D721Med (cell line): ENCODE data around the gene NGF.
A peak's percentile ranks its signal among the peaks of the same experiment; 100 is the strongest.
"Not testable (repeated sequence)": the region's sequence is repeated elsewhere in the genome, so short reads cannot be mapped to it uniquely, and the experiment has no call there.

ENCODE experiments used
- DNase-seq: peaks from one replicate; pipeline ENCODE4 v3.0.0; 2011; ENCODE audit warnings: low spot score; ENCODE audit not compliant: insufficient read length
- FAIRE-seq: peaks from 2 replicates; lab custom pipeline; 2011; peaks lifted over from hg19 to GRCh38; lab: Jason Lieb, UNC
- TF ChIP-seq, protein P1 (sequence below): IDR thresholded peaks from 2 replicates; pipeline ENCODE4 v1.5.1; 2012; ENCODE audit warnings: mild to moderate bottlenecking, control low read depth; ENCODE audit not compliant: insufficient read depth; ENCODE audit errors: missing control alignments

The NGF gene

DNA sequence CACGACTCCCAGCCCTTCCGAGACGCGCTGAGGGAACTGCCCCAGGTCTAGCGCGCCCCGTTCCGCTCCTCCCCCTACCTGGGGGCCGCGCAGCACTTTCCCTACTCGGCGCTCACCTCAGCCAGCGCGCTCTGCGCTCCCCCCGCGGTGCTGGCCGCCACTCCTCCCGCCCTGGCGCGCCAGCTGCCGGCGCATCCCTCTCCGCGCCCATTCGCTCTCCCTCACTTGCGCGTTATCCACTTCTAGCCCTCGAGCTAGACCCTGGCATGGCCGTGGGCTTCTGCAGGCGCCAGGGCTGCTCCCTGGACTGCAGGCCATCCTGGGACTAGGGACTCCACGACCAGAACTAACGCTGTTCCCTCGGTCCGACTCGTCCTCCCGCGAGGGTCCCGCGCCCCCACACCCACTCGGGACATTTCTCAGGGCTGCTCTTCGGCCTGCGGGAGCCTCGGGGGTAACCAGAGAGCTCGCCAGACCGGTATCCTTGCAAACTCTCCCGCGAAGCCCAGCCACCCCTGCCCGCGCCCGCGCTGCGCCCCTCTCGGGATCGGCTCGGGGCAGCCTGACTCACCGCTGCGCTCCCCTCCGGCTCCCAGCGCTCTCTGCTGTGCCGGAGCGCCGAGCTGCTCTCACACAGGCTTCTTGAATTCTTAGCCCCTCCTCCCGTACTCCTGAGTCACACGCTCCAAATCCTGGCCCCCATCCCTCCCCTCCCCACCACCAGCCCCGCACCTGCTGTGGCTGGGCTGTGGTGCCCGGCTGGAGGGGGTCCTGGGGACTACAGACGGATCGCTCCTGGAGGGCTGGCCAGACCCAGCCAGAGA is at the start of gene NGF:
Gene NGF, minus strand, starts transcription at position 617 of the 824 bp plus-strand sequence. CDS start 51,454 bp downstream, outside the sequence.
- FAIRE-seq (no peak), DNase-seq (peak; percentile 60)
- TF ChIP-seq, protein P1, sequence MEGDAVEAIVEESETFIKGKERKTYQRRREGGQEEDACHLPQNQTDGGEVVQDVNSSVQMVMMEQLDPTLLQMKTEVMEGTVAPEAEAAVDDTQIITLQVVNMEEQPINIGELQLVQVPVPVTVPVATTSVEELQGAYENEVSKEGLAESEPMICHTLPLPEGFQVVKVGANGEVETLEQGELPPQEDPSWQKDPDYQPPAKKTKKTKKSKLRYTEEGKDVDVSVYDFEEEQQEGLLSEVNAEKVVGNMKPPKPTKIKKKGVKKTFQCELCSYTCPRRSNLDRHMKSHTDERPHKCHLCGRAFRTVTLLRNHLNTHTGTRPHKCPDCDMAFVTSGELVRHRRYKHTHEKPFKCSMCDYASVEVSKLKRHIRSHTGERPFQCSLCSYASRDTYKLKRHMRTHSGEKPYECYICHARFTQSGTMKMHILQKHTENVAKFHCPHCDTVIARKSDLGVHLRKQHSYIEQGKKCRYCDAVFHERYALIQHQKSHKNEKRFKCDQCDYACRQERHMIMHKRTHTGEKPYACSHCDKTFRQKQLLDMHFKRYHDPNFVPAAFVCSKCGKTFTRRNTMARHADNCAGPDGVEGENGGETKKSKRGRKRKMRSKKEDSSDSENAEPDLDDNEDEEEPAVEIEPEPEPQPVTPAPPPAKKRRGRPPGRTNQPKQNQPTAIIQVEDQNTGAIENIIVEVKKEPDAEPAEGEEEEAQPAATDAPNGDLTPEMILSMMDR: no peak

DNA sequence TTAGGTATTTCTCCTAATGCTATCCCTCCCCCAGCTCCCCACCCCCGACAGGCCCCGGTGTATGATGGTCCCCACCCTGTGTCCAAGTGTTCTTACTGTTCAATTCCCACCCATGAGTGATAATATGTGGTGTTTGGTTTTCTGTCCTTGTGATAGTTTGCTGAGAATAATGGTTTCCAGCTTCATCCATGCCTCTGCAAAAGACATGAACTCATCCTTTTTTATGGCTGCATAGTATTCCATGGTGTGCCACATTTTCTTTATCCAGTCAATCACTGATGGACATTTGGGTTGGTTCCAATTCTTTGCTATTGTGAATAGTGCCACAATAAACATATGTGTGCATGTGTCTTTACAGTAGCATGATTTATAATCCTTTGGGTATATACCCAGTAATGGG is 45.4 kb upstream of the NGF start:
- FAIRE-seq, DNase-seq: not testable (repeated sequence)

DNA sequence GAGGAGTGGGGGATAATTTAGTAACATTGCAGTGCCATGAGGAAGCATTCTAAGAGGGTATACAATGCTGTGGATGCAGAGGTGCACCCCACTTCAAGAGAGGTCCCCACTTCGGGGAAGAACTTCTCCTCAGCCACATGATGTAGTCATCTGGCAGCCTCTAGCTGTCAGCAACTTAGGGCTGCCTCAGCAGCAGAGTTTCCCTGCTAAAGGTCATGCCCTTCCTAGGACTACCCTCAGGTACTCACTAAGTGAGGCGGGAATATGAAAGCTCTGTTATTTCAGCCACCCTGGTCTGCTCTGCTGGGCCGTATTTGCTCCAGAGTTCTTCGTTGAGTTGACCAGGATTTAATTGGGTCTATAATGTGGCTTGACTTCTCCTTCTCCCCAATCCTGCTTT is 41.9 kb upstream of the NGF start:
- TF ChIP-seq, protein P1: no peak
- FAIRE-seq (no peak), DNase-seq (no peak)

DNA sequence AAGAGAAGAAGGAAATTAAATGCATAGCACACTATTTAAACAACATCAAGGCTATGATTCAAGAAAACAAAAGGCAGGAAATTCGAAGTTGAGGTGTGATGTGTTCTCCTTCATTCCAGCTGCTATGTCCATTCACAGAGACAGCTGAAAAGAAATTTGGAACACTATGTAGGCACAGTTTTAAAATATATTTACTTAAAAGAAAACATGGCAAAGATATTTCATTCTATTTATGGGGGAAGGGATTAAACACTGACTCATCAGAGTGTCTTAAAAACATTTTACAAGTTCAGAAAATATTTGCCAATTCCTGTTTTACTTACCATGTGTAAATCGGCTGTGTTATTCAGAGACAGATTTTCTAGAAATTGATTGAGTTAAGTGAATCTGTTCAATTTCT is 39.4 kb upstream of the NGF start:
- FAIRE-seq (no peak), DNase-seq (no peak)
- TF ChIP-seq, protein P1: no peak

DNA sequence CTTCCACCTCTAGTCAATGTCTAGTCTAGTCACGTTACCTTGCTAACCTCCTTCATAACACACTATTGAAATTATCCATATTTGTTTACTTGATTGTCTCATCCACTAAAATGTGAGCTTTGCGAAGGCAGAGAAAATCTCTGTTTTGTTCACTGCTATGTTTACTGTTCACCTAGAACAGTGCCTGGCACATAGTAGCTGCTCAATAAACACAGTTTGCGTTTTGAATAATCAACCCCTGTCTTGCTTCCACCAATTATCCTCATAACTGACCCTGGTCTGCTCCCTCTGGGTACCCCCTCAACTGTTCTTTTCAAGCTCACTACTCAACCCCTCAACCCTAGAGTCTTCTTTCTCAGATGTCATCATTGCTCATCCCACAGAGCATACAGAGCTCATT is 36.5 kb upstream of the NGF start:
- FAIRE-seq: no peak
- TF ChIP-seq, protein P1: no peak
- no peak for DNase-seq

DNA sequence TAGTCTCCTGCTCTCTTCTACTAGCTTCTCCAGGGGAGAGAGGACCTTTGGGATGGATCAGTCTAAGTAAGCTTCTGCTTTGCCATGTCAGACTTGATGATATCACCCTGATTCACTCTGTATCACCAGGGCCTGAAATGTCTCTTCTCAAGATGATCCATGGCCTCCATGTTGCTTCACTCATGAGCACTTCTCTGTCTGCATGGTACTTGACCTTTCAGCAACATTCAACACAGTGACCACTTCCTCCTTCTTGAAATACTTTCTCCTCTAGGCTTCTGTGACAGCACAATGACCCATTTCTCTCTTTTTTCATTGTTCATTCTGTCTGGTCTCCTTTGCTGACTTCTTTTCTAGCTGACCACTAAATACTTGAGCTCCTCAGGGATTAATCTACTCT is 35.3 kb upstream of the NGF start:
- DNase-seq: no peak
- TF ChIP-seq, protein P1: no peak
- no peak for FAIRE-seq

DNA sequence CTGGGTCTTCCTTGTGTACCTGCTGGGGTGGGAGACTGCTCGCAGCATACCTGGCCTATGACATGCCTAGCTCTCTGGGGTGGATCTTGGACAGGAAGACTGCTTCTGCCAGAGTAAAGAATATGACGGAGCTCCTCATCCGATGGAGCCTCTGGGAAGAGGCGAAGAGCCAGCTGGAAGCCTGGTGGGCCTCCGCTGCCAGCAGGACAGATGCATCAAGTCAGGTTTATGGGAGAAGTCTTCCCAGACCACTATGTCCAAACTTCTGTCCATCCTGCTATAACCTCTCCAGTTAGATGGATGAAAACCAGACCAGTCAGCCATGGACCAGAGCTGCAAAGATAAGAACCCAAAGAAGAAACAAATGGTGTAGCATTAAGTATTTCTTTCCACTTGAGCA is 27.7 kb upstream of the NGF start:
- FAIRE-seq: no peak
- TF ChIP-seq, protein P1: no peak

More for the DNA sequence above, 27.7 kb upstream of the NGF start:
- DNase-seq: no peak
